HG03280 (cell line): ENCODE results near the gene DLGAP5.

Source experiments
- ATAC-seq: cut with Tn5 transposase; IDR thresholded peaks from one replicate; pipeline ENCODE4 v1.9.1; 2021; ENCODE audit warnings: mild to moderate bottlenecking, moderate library complexity; ENCODE audit not compliant: unreplicated experiment

The DLGAP5 gene

DNA sequence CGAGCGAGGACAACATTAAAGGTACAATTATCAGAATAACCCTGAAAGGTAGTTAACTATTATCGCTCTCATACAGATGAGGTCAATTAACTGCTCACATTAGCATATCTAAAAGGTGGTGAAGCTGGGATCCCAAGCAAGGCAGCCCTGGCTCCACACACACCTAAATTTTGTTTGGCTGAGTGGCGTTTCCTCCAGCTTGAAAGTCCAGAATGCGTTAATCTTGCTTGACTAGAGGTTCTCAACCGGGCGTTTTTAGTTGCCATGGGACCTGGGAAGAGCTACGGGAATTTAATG, 531 bp downstream of the DLGAP5 start:
- ATAC-seq = no peak

DNA sequence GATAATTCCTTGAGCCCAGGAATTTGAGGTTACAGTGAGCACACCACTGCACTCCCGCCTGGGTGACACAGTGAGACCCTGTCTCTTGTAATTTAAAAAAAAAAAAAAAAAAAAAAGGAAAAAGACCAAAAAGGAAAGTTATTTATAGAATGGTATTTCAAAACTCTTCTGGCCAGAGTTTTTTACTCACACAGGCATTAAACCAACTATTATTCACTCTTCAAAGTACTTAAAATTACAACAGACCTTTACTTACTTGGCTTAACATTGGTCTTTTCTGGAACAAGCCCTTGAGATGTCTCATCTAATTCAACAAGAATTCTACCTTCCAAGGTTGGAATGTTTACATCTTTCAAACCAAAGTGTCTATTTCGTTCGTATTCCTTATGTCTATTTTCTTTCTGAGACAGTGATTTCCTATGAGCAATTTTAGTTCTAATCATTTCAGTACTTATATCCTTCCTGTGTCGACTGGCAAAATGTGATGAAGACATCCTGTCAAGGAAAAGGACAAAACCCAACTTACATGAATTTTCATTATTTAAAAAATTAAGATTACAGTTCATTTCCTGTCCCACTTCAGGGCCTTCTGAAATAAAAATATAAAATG, 2.6 kb downstream of the DLGAP5 start:
- no peak for ATAC-seq

DNA sequence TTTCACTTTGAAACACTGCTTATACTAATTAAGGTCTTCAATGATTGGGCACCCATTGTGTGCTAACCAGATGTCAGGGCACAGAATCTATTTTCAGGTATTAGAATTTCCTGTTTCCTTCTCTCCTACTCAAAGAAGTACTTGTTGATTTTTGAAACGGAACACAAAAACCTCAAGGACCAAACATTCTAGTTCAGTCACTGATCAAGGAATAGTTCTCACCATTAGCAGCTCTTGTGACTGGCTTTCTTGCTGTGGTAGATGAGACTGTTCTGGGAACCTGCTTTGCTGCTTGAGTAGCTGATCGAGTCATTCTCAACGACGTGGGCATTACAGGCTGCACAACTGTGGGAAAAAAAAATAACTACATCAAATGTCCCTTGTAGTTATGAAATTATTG, 11.0 kb downstream of the DLGAP5 start:
- peak; percentile 61 for ATAC-seq

DNA sequence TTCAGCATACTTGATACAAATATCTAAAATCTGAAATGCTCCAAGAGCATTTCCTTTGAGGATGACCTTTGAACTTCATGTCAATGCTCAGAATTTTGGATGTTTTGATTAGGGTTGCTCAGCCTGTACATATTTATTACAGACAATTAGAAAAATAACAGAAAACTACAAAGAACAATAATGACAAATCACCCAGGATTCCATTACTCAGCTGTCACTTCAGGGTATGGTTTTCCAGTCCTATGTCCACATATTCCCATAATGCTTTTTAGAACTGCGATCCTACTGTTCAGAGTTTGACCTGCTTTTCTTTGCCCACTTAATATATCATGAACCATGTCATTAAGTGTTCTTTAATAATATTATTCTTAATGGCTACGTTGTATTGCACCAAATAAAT, 11.4 kb downstream of the DLGAP5 start:
- no peak for ATAC-seq

DNA sequence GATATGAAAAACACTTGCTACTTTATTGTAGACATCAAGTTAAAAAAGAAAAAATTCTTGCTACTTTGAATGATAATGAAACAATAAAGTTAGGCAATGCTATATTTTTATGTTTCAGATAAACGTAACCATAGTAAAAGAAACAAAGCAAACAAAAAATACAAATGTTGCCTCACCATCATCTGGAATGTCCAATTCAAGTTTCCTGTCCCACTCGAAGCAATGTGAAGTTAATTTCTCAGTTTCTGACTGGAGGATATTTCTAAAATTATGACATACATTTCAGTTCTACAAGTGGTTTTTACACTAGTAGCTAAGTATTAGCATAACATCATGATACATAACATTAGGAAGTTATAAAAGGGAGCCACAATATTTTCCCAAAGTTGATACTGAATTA, 20.9 kb downstream of the DLGAP5 start:
- no peak for ATAC-seq

DNA sequence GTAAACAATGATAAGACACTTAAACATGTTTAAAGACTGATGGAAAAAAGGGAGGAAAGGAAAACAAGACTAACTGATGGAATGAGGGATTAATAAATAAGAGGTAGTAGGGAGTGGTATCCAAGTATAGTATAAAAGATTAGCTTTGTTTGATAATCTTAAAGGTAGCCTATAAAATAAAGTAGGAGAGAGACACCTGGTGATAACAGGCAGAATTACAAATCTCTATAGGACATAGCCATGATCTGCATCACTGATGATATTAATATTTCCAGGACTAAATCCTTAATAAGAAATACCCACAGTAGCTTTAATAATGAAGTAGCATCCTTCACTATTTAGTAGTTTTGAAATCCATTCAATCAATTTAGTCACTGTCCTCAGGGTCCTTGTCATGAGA, 30.4 kb downstream of the DLGAP5 start:
- no peak for ATAC-seq

DNA sequence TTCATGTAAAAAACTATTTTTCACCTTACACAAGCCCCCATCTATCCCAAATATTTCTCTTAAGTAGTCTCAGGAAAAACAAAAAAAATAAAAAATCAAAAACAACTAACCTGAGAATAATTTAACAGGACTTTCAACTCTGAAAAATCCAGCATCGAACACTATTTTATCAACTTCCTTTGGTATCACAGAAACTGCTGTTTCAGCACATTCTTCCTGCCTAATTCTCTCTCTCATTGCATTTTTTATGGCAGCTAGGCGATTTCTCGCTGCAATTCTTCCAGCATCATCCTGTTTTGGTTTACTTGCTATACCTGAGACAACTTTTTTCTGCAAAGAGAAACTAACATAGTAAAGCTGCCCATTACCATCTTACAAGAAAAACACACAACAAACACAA, 33.0 kb downstream of the DLGAP5 start:
- no peak for ATAC-seq

DNA sequence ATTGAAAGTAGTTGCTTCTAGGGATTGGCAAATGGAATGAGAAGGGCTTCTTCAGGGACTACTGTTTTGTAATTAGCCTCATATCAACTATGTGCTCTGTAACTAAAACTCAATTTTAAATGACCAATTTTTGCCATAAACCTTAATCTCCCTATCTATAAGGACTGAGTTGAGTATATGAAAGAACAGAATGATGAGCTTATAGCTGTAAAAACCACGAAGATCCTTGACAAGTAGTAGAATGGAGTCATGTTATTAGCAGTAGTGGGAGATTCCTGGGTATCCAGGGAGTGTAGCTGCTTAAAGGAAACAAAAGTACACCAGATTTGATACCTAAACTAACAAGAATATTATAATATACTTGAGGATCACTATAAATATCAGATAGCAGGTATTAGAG, 34.3 kb downstream of the DLGAP5 start:
- ATAC-seq = no peak

DNA sequence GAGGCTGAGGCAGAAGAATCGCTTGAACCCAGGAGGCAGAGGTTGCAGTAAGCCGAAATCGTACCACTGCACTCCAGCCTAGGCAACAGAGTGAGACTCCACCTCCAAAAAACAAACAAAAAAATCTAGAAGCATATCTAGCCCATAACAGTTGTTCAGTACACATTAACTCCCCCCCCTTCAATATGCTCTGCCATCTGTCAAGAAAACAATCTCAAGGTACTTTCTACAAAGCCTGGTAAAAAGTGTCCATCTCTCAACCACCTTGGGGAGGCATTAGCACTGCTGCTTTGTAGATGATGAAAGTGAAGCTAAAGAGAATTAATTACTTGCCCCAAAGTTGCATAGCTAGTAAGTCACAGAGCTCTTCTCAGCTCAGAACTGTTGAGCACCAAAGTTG, 37.4 kb downstream of the DLGAP5 start:
- no peak for ATAC-seq

DNA sequence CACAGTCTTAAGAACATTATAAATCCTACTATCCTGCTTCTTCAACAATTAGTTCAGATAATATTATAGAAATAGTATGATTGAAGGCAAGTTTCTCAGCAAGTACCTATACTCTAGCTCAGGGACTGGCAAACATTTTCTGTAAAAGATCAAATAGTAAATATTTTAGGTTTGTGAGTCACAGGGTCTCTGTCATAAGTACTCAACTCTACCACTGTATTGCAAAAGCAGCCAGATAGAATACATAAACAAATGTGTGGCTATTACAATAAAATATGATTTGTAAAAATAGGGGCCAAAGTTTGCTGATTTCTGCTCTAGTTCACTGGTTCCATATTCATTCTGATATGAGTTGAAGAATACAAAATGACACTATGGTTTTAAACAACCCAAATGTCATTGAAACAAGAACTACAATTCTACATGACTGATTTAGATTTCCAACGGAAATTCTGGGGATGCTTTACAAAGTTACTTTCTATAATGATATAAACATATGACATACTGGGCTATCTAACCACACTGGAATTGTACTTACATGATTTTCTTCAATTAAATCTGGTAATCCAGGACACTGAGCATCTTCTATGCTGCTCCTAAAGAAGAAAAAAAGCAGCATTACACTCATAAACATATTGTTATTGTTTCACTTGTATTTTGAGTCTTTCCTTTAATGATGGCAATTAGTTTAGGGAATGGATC, 39.2 kb downstream of the DLGAP5 start:
- no peak for ATAC-seq

DNA sequence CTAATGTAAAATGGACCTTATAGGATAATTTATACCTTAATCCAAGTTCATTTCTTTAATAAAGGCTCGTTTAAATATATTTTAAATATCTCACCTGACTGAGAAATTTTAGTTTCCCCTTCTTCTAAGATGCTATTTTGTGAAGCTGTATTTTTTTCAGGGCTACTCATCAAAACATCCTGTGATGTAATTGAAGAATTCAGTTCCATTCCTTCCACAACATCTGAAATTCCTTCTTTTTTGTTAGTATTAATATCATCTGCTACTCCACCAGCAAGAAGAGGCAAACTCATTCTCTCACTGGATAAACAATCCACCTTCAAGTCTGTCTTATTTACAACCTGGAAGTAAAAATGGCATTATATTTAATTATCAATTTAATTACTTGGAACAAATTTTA, 39.8 kb downstream of the DLGAP5 start:
- ATAC-seq = no peak

DNA sequence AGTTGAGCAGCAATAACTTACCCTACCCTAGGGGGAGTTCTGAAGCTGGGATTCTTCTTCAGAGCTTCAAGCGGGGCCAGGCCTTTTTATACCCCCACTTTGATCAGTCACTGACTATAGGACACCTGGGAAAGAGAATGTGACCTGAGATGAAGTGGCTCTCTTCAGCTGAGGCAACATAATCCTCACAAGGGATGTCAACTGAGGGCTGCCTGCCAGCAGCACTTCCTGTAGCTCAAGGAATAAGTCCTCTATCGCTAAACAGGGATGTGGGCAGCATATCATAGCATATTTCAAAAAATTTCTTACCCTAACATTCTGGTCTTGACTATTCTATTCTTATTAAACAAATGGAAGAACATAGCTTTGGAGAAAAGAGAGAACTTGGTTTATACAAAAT, 45.0 kb downstream of the DLGAP5 start:
- no peak for ATAC-seq

DNA sequence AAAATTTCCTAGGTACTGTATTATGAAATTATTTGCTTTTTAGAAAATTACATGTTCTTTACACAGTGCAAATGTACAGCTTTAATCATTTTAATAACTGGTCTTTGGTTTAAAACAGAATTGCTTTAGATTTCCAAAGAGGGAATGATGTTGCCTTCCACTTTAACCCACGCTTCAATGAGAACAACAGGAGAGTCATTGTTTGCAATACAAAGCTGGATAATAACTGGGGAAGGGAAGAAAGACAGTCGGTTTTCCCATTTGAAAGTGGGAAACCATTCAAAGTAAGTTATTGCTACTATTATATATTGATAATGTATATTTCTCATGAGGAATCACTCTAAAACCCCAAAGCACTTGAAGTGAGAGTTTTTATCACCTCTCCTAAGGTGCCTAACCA, 48.9 kb downstream of the DLGAP5 start:
- no peak for ATAC-seq

DNA sequence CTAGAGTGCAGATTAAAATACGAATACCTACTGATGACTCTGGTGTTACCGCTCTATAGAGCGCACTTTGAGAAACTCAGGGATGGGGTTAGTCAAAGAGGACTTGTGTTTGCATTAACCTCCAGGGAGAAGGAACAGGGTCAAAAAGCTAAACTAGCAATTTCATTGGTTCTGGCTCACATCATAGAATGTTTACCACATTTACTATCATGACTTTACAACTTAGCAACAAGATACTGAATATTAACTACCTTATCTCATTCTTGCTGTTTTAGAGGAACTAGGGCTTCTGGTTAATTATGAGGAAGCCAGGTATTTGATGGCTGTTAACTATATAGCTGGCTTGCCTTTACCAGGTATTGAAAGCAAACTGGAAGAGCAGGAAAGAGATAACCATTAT, 49.6 kb downstream of the DLGAP5 start:
- no peak for ATAC-seq

DNA sequence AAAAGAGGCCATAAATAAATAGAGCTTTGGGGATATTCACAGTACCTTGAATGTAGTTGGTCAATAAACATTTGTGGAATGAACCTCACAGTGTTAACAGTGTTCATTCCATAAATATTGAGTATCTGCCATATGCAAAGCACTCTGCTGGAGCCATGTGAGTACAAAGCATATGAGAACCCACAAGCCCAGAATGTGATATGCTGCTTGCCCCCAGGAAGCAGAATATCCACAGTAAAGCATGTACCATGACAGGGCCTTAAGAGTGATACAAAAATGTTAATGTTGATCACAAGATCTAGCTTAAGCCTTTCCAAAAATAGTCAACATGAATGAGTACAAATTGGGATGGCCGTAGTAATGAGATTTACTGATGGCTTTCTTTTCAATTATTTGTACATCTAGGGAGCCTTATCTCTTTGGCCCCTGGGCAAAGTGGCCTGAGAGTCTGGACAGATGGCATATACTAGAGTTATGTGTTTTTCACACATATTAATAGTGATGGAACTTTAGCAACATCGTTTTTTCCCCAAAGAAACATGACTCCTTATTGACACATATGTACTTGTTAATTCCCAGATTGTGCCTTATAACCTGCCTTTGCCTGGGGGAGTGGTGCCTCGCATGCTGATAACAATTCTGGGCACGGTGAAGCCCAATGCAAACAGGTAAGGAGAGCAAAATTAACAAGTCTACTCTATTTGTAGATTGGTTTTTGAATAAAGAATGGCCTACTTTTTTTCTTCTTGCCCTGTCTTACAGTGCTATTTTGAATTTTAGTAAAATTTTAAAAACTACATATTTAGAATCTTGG, 51.5 kb downstream of the DLGAP5 start:
- ATAC-seq = no peak

DNA sequence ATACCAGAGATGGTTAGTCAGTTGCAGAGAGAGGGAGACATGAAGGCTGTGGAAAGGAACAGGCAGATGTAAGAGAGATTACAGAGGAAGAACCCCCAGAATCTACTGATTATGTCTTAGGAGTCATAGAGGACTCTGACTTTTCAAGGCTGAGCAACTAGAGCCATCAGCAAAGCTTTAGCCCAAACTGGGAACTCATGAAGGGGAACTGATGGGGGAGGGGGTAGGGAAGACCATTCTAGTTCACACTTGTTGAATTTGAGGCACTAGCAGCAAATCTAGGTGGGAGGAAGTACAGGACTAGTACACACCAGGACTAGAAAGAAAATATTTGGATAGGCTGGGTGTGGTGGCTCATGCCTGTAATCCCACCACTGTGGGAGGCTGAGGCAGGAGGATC, 52.2 kb downstream of the DLGAP5 start:
- no peak for ATAC-seq

DNA sequence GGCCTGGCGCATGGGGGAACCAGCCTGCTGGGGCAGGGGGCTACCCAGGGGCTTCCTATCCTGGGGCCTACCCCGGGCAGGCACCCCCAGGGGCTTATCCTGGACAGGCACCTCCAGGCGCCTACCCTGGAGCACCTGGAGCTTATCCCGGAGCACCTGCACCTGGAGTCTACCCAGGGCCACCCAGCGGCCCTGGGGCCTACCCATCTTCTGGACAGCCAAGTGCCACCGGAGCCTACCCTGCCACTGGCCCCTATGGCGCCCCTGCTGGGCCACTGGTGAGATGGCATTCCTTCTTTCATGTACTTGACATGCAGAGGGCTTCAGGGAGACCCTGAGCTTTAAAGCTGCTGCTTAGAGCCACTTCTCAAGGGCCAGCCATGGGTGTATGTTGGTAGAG, 53.3 kb downstream of the DLGAP5 start:
- ATAC-seq = no peak

DNA sequence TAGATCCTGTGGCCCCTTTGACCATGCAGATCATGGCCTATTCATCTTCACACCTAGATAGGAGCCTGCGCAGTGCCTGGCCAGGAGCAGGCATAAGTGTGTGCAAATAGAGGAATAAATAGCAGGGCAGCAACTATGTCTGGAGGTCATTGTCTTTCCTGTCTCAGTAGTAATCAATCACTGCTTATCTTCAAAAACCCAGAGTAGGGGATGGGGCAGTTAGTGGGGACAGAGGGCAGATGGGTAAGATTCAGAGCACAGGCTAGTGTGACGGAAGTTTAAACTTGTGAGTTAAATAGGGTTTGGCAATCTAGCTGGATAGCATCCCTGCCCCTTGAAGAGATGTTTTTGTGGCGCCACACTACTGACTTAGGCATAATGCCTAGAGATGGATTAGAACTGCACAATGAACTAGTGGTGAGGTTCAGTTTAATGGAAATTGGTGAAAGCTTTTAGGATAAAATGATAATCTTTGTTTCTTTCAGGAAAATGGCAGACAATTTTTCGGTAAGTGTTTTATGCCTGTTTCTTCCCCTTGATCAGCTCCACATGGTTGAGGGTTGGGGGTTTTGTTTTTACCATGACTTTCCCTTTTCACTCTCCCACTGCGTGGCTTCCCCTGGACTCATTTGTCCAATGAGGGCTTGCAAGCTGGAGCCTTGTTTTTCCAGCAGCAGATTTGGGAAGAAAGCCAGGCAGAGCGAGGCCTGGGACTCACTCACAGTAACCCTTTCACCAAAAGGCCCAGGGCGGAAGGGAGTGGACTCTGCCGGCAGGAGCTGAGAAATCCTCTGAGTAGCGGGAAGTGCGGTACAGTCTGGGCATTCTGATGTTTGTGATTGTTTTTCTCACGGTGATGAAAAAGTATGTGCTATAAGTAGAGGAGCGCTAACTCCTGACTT, 54.2 kb downstream of the DLGAP5 start:
- no peak for ATAC-seq

DNA sequence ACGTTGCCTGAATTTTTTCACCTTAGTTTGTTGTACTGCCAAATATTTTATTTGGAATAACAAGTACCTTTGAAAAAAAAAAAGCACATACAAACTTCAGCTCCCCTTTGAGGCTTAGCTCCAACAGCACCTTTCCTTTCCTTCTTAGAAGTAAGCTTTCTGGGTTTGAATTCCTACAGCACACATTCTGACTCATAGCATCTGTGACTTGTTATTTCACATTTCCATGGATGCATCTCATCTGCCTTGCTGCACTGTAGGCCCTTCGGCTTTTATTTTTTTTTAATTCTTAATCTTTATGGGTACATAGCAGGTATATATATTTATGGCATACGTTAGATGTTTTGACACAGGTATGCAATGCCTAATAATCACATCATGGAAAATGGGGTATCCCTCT, 55.1 kb downstream of the DLGAP5 start:
- no peak for ATAC-seq

DNA sequence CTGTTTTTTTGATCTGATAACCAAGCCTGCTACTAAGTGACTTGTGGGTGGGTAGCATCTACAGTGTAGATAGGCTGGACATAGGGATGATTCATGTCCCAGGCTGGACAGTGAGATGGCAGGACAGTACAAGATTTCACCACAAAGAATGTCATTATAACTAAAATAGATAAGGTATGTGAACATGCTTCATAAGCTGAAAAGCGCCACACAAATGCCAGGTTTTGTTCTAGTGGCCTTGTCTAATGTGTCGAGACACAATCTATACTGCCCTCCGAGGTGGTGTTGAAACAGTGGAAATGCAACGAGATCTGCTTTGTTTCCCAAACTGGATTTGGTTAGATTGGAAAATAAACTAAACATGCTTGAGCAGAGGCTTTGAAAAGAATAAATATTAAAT, 58.0 kb downstream of the DLGAP5 start:
- ATAC-seq = no peak

DNA sequence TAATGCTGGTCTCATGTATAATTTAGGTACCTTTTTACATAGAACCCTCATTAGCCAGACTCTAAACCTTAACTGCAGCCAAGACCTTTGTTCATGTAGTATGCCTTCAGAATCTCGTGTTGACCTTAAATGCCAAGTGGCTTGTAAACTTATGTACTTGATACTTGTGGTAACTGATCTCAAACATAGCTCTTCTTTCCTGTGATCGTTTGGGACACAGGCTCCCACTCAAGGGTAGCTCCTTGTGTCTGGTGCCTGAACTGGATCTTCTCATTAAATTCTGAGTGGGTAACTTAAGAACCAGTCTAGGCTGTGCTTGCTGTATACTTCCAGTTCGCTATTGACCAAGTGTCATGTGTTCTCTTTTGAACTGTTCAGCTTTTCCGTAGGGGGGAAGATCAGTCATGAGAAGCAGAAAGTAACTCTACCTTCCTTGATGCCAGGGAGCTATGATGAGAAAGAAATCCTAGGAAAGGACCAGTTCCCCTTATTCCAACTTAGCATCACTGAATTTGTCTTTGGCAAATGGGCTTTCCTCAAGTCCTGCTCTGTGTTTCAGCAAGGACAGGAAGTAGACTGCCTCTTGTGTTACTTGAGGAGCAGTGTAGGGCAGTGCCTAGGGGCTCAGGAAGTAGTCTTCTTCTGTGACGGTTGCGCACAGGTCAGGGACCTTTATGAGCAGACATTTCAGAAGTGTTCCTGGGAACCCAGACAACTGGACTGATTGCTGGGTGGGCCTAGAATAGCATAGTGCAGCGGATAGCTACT, 59.8 kb downstream of the DLGAP5 start:
- ATAC-seq = no peak
